HepG2 (cell line): ENCODE data around the gene UBE2M. TPM values are rescaled to one million over a fixed set of nuclear protein-coding genes. Genes with fewer than 3 reads are reported as not detected.

ENCODE experiments used
- ATAC-seq: fragments of 200-7000 bp; cut with Tn5 transposase; 3 replicates; pipeline ENCODE4 v1.9.1; 2020; ENCODE audit warnings: mild to moderate bottlenecking, moderate library complexity
- BruUV-seq: library from RNA; stranded (reverse); fragments of 400-500 nt; replicated peaks from 2 replicates; lab custom pipeline; 2021; lab: Mats Ljungman, UMichigan
- CTCF ChIA-PET: fragments of 300-600 bp; formaldehyde crosslinking; extraction: SDS; loops from one replicate; lab custom pipeline; 2021; ENCODE audit warnings: low total read pairs, inconsistent platforms, low intra/inter-chr PET ratio; lab: Yijun Ruan, JAX
- POLR2A ChIA-PET: fragments of 350-600 bp; sonication (Branson Sonifier 250); formaldehyde crosslinking; loops from one replicate; lab custom pipeline; 2020; ENCODE audit warnings: antibody characterized with exemption, inconsistent platforms; lab: Yijun Ruan, JAX
- DNase-seq: peaks from one replicate; pipeline ENCODE4 v3.0.0-alpha.2; 2015; ENCODE audit warnings: low spot score
- FAIRE-seq: peaks from 3 replicates; lab custom pipeline; 2011; peaks lifted over from hg19 to GRCh38; lab: Jason Lieb, UNC
- H2AFZ ChIP-seq: one replicate; pipeline ENCODE4 v1.6.1; 2011; ENCODE audit warnings: low read length, inconsistent platforms
- H3K27ac ChIP-seq: fragments of 300-600 bp; 3 replicates; pipeline ENCODE4 v1.8.0; 2011; ENCODE audit warnings: mixed run types, mild to moderate bottlenecking, mixed read lengths, low read length, inconsistent platforms; ENCODE audit not compliant: insufficient read depth; ENCODE audit errors: extremely low read length
- H3K27me3 ChIP-seq, 2 experiments: fragments of 200-600 bp in 1 of 2; 2 replicates in 1 of 2; 3 replicates in 1 of 2; pipeline versions ENCODE4 v1.6.0 to v1.8.0; 2011; ENCODE audit warnings: low read length in 2 of 2, mild to moderate bottlenecking in 2 of 2, moderate library complexity in 2 of 2, inconsistent platforms in 1 of 2; ENCODE audit not compliant: insufficient read depth in 2 of 2, control insufficient read depth in 1 of 2
- H3K36me3 ChIP-seq, 2 experiments: fragments of 200-600 bp in 1 of 2; replicated peaks in 1 of 2; 2 replicates in 1 of 2; 3 replicates in 1 of 2; pipeline versions ENCODE4 v1.5.1 to v1.8.0; 2011; ENCODE audit warnings: low read length in 2 of 2, inconsistent platforms in 1 of 2; ENCODE audit not compliant: insufficient read depth in 2 of 2, control insufficient read depth in 1 of 2
- H3K4me1 ChIP-seq: 2 replicates; pipeline ENCODE4 v1.5.1; 2012; ENCODE audit warnings: low read length, inconsistent platforms; ENCODE audit not compliant: insufficient read depth
- H3K4me2 ChIP-seq: 2 replicates; pipeline ENCODE4 v1.6.0; 2011; ENCODE audit warnings: low read depth, low read length, inconsistent platforms
- H3K4me3 ChIP-seq, 3 experiments: fragments of 200-600 bp in 1 of 3; sonication (generic), shearing (Covaris generic) in 1 of 3; replicated peaks in 1 of 3; 2 replicates each; pipeline ENCODE4 v1.5.1; 2011 to 2016; ENCODE audit warnings: low read length in 3 of 3, inconsistent platforms in 2 of 3, low read depth in 2 of 3, mild to moderate bottlenecking in 2 of 3, control low read depth in 1 of 3, mixed read lengths in 1 of 3; ENCODE audit not compliant: insufficient read depth in 1 of 3
- H3K79me2 ChIP-seq: one replicate; pipeline ENCODE4 v1.6.1; 2011; ENCODE audit warnings: low read length, inconsistent platforms; ENCODE audit not compliant: insufficient read depth
- H3K9ac ChIP-seq: 2 replicates; pipeline ENCODE4 v1.6.0; 2011; ENCODE audit warnings: mild to moderate bottlenecking, low read depth, low read length, inconsistent platforms; ENCODE audit not compliant: insufficient read depth
- H3K9me3 ChIP-seq: 2 replicates; pipeline ENCODE4 v1.5.1; 2012; ENCODE audit warnings: mild to moderate bottlenecking, low read length
- H4K20me1 ChIP-seq: 2 replicates; pipeline ENCODE4 v1.6.0; 2011; ENCODE audit warnings: inconsistent platforms, mild to moderate bottlenecking, low read length, moderate library complexity; ENCODE audit not compliant: insufficient read depth
- AHR ChIP-seq: IDR thresholded peaks from 2 replicates; pipeline ENCODE4 v1.6.1; 2018; ENCODE audit warnings: missing genetic modification reagents, missing compliant biosample characterization
- CBFB ChIP-seq: sonication (generic); formaldehyde crosslinking; IDR thresholded peaks from 2 replicates; pipeline ENCODE4 v1.4.0; 2020; ENCODE audit warnings: missing genetic modification reagents
- CCDC6 ChIP-seq: sonication (generic); formaldehyde crosslinking; IDR thresholded peaks from 2 replicates; pipeline ENCODE4 v1.8.1; 2022; ENCODE audit warnings: mild to moderate bottlenecking, missing genetic modification reagents, moderate library complexity
- FOXA3 ChIP-seq: IDR thresholded peaks from 2 replicates; pipeline ENCODE4 v1.6.1; 2016; ENCODE audit warnings: missing genetic modification reagents, missing compliant biosample characterization
- FOXJ3 ChIP-seq: sonication (generic); formaldehyde crosslinking; IDR thresholded peaks from 2 replicates; pipeline ENCODE4 v1.4.0; 2020; ENCODE audit warnings: missing genetic modification reagents, mild to moderate bottlenecking, borderline replicate concordance
- KDM2A ChIP-seq: sonication (generic); formaldehyde crosslinking; IDR thresholded peaks from 2 replicates; pipeline ENCODE4 v1.4.0; 2020; ENCODE audit warnings: low read depth, missing genetic modification reagents, borderline replicate concordance
- MAFG ChIP-seq: sonication (generic); formaldehyde crosslinking; IDR thresholded peaks from 2 replicates; pipeline ENCODE4 v1.5.1; 2020; ENCODE audit warnings: mild to moderate bottlenecking, missing genetic modification reagents
- MED1 ChIP-seq: sonication (generic); formaldehyde crosslinking; IDR thresholded peaks from 2 replicates; pipeline ENCODE4 v1.4.0; 2020; ENCODE audit warnings: missing genetic modification reagents
- PITX1 ChIP-seq: sonication (generic); formaldehyde crosslinking; IDR thresholded peaks from 2 replicates; pipeline ENCODE4 v1.5.1; 2020; ENCODE audit warnings: mild to moderate bottlenecking, missing genetic modification reagents
- RAD51 ChIP-seq: fragments of 450-650 bp; IDR thresholded peaks from 2 replicates; pipeline ENCODE4 v1.6.1; 2016; ENCODE audit warnings: borderline replicate concordance
- REPIN1 ChIP-seq: sonication (generic); formaldehyde crosslinking; IDR thresholded peaks from 2 replicates; pipeline ENCODE4 v1.8.0; 2022; ENCODE audit warnings: missing genetic modification reagents, low read depth, mild to moderate bottlenecking, borderline replicate concordance
- TOE1 ChIP-seq: sonication (generic); formaldehyde crosslinking; IDR thresholded peaks from 2 replicates; pipeline ENCODE4 v1.4.0; 2020; ENCODE audit warnings: mild to moderate bottlenecking, missing genetic modification reagents
- WIZ ChIP-seq: sonication (generic); formaldehyde crosslinking; IDR thresholded peaks from 2 replicates; pipeline ENCODE4 v1.5.1; 2020; ENCODE audit warnings: mild to moderate bottlenecking, missing genetic modification reagents
- ZNF180 ChIP-seq: sonication (generic); formaldehyde crosslinking; IDR thresholded peaks from 2 replicates; pipeline ENCODE4 v1.4.0; 2020; ENCODE audit warnings: low read depth, missing genetic modification reagents, borderline replicate concordance
- ZNF614 ChIP-seq: IDR thresholded peaks from 2 replicates; pipeline ENCODE4 v1.6.1; 2018; ENCODE audit warnings: missing biosample characterization, missing genetic modification reagents, inconsistent platforms, borderline replicate concordance
- ZNF709 ChIP-seq: sonication (generic); formaldehyde crosslinking; IDR thresholded peaks from 2 replicates; pipeline ENCODE4 v1.5.0; 2020; ENCODE audit warnings: mild to moderate bottlenecking, missing genetic modification reagents
- ZNF775 ChIP-seq: sonication (generic); formaldehyde crosslinking; IDR thresholded peaks from 2 replicates; pipeline ENCODE4 v1.4.0; 2020; ENCODE audit warnings: missing genetic modification reagents, mild to moderate bottlenecking, moderate library complexity, borderline replicate concordance
- ZNF782 ChIP-seq: sonication (generic); formaldehyde crosslinking; IDR thresholded peaks from 2 replicates; pipeline ENCODE4 v1.4.0; 2020; ENCODE audit warnings: missing genetic modification reagents, mild to moderate bottlenecking, borderline replicate concordance
- WGBS: methylation state at CpG from one replicate; pipeline ENCODE4 v1.1.6; 2017; ENCODE audit warnings: low lambda C conversion rate; 5-methylcytosine and 5-hydroxymethylcytosine counted together
- in situ Hi-C: cut with HindIII; loops from 2 replicates; pipeline ENCODE4 v1.10.0; 2017; ENCODE audit warnings: low pct_unique_long_range_greater_than_20kb; ENCODE audit not compliant: extremely low pct_ligation_motif_present
- intact Hi-C: fragments of 100-400 bp; cut with micrococcal nuclease; formaldehyde crosslinking; loops from one replicate; pipeline ENCODE4 v1.10.0; 2022; ENCODE audit not compliant: unreplicated experiment
- polyA plus RNA-seq, 8 experiments: library from polyadenylated mRNA; depleted of rRNA in 3 of 8; stranded (reverse) in 7 of 8; unstranded in 1 of 8; fragments of >200 nt; fragmentation: Illumina TruSeq in 4 of 8; extraction: Trizol in 4 of 8; gene quantifications; 2 replicates each; pipeline versions ENCODE4 v1.2.1 to v1.2.3, GENCODE V29; 2011 to 2016; ENCODE audit warnings: low read depth in 4 of 8, missing spikeins in 1 of 8, mixed read lengths in 1 of 8; ENCODE audit not compliant: insufficient read depth in 1 of 8
- total RNA-seq, 5 experiments: library from RNA; depleted of rRNA; stranded (reverse); fragments of >200 nt; fragmentation: Illumina TruSeq; extraction: Trizol; gene quantifications; 2 replicates each; pipeline ENCODE4 v1.2.3, GENCODE V29; 2016; ENCODE audit warnings: low read depth in 1 of 5
- TF ChIP-seq, protein P1 (sequence below): sonication (generic); formaldehyde crosslinking; IDR thresholded peaks from 2 replicates; pipeline ENCODE4 v1.5.1; 2020; ENCODE audit warnings: mild to moderate bottlenecking, missing genetic modification reagents, moderate library complexity

UBE2M gene
- total and polyA plus RNA-seq, 2 of the 13 experiments (the other 11 are each of a cell fraction or from before 2014, with no cell fraction given), result 36.2 to 50.3 TPM

DNA sequence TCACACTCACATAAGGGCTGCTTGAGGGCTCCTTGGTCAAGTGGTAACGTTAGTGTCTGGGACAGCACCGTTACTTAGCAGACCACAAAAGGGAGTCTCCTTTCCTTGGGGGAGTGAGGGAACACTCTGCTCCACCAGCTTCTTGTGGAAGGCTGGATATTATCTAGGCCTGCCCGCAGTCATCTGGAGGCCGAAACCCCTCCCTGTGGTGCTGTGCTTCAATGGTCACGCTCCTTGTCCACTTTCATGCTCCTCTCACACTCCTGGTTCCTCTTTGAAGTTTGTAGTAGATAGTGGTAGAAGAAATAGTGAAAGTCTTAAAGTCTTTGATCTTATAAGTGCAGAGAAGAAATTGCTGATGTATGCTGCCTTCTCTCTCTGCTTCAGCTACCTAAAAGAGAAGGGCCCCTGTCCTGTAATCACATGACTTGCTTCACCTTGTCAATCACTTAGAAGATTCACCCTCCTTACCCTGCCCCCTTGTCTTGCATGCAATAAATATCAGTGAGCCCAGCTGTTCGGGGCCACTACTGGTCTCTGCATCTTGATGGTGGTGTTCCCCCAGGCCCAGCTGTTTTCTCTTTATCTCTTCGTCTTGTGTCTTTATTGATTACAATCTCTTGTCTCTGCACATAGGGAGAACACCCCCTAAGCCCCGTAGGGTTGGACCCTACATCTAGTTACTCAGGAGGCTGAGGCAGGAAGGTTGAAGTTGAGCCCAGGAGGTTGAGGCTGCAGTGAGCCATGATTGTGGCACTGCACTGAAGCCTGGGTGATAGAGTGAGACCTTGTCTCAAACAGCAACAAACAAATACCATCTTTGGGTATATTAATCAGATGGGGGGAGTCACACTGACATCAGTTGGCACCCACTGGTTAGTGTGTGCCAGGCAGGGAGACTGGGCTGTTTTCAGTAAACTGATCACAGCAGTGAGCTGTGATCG is 26.4 kb upstream of the UBE2M start:
- H3K4me2 ChIP-seq, result no peak overlapping the region
- H3K9ac ChIP-seq, result no peak overlapping the region
- H3K4me1 ChIP-seq, result no peaks in the 10 kb centered on the region
- in situ Hi-C loops (no loop called here), intact Hi-C loops (no loop called here)
- no peaks in the 10 kb centered on the region for H3K27me3 ChIP-seq
- ChIA-PET POLR2A (interaction anchor here (0.6 kb wide), 1 partner anchor 10 kb away, joined by 3 read pairs; no protein-coding TSS in a partner anchor), CTCF (no interaction called here)
- no peak for FAIRE-seq
- H4K20me1 ChIP-seq, result no peaks in the 10 kb centered on the region
- peaks cover 3 to 13% of the 10 kb centered on the region in 2 experiments; a peak in 4 of 5 replicates for H3K36me3 ChIP-seq
- no peak overlapping the region for H2AFZ ChIP-seq
- no TSS peak for BruUV-seq
- H3K79me2 ChIP-seq, result no peaks in the 10 kb centered on the region
- 99% methylated on average over 8 of the region's 9 CpGs for WGBS
- H3K4me3 ChIP-seq, result no peak overlapping the region
- H3K9me3 ChIP-seq, result no peaks in the 10 kb centered on the region
- no peak for ATAC-seq
- no peak for DNase-seq
- no peak for TF ChIP-seq CBFB
- TF ChIP-seq MED1 (CRISPR knock-in tag), result no peak
- no peak for TF ChIP-seq AHR (CRISPR knock-in tag)
- no peak for TF ChIP-seq ZNF709
- H3K27ac ChIP-seq, result no peak overlapping the region

DNA sequence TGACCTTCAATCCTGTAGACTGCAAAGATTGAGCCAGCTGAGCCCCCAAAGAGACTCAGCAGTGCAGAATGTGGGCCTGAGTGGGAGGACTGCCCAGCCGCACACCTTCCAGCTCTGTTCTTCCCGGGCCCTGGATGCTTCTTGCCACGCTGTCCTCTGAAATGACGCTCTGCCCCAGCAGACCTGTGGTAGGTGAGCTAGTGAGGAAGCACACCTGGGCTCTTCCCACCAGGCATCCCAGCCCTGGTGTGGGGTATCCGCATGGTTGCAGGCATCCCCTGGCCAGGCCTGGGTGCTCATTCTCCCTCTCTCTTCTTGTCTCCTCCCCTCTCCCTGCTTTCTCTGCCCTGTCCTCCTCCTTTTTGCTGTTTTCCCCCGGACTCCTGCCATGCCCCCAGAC is 24.6 kb upstream of the UBE2M start:
- Histone ChIP-seq H4K20me1 (no peaks in the 10 kb centered on the region), H3K27ac (no peak overlapping the region), H3K9ac (no peak overlapping the region), H3K36me3 (peaks cover 5 to 13% of the 10 kb centered on the region in 2 experiments; a peak in 4 of 5 replicates), H3K4me1 (no peaks in the 10 kb centered on the region), H3K79me2 (no peaks in the 10 kb centered on the region), H2AFZ (no peak overlapping the region), H3K27me3 (no peaks in the 10 kb centered on the region), H3K4me2 (no peak overlapping the region), H3K4me3 (no peak overlapping the region), H3K9me3 (no peaks in the 10 kb centered on the region)
- ATAC-seq (no peak), DNase-seq (no peak), FAIRE-seq (no peak)
- in situ Hi-C loops, result no loop called here
- intact Hi-C loops, result no loop called here
- POLR2A ChIA-PET, result no interaction called here
- CTCF ChIA-PET, result no interaction called here
- BruUV-seq, result no TSS peak
- WGBS, result 97% methylated on average over 6 of the region's 6 CpGs
- TF ChIP-seq PITX1 (CRISPR knock-in tag), result no peak
- TF ChIP-seq WIZ (CRISPR knock-in tag), result no peak
- TF ChIP-seq ZNF782, result no peak
- TF ChIP-seq ZNF614 (CRISPR knock-in tag), result no peak
- TF ChIP-seq, protein P1, sequence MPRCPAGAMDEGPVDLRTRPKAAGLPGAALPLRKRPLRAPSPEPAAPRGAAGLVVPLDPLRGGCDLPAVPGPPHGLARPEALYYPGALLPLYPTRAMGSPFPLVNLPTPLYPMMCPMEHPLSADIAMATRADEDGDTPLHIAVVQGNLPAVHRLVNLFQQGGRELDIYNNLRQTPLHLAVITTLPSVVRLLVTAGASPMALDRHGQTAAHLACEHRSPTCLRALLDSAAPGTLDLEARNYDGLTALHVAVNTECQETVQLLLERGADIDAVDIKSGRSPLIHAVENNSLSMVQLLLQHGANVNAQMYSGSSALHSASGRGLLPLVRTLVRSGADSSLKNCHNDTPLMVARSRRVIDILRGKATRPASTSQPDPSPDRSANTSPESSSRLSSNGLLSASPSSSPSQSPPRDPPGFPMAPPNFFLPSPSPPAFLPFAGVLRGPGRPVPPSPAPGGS (CRISPR knock-in tag), result no peak
- no peak for TF ChIP-seq REPIN1
- TF ChIP-seq TOE1 (CRISPR knock-in tag), result no peak
- TF ChIP-seq RAD51, result no peak
- TF ChIP-seq KDM2A, result no peak
- no peak for TF ChIP-seq CCDC6
- TF ChIP-seq MAFG (CRISPR knock-in tag), result no peak
- no peak for TF ChIP-seq FOXA3
- no peak for TF ChIP-seq FOXJ3 (CRISPR knock-in tag)
- no peak for TF ChIP-seq ZNF775 (CRISPR knock-in tag)
- TF ChIP-seq ZNF180 (CRISPR knock-in tag), result no peak
